GM21447 (cell line): ENCODE data around the gene PAEP.
"Not testable (repeated sequence)": the region's sequence is repeated elsewhere in the genome, so short reads cannot be mapped to it uniquely, and the experiment has no call there.

Experiments
- ATAC-seq: cut with Tn5 transposase; IDR thresholded peaks from one replicate; pipeline ENCODE4 v1.9.1; 2021; ENCODE audit not compliant: unreplicated experiment

The PAEP gene

DNA sequence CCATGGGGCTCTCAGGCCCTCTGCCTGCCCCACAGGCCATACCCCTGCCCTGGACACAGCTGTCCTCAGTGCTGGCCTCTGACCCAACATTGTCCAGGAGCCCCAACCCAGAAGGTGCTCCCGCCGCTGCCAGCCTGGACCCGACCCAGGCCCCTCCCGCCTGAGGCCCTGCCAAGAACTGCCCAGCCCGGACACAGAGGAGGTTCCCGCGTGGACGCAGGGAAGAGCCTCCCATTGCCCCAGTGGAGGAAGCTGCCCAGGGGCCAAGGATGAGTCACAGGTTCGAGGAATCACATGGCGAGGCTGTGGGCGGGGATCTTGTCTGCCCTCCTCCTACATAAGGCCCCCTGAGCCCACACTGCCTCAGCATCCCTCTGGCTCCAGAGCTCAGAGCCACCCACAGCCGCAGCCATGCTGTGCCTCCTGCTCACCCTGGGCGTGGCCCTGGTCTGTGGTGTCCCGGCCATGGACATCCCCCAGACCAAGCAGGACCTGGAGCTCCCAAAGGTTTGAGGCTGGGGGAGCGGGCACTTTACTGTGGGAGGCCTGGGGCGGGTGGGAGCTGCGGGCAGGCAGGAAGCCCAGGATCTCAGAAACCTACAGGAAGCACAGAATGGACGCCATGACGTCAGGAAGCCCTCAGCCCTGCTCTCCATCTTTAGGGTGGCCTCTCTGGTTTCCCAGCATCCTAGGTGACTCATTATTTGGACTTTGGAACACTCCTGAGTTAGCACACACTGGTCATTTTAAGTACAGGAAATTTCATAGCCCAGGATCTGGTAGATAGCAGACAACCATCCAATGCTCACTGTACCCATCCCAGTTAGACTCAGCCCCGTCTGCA is at the start of gene PAEP:
Gene PAEP, plus strand, starts transcription at position 366 of the 844 bp plus-strand sequence.
- ATAC-seq = no peak

DNA sequence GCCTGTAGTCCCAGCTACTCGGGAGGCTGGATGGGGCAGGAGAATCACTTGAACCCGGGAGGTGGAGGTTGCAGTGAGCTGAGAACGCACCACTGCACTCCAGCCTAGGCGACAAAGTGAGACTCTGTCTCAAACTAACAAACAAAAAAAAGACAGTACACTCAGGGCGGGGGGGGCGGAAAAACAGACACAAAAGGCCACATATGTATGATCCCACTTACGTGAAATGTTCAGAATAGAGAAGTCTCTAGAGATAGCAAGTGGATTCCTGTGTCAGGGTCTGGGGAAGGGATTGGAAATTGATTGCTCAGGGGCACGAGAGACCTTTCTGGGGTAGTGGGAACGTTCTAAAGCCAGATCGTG is 49.3 kb upstream of the PAEP start:
- ATAC-seq = no peak

DNA sequence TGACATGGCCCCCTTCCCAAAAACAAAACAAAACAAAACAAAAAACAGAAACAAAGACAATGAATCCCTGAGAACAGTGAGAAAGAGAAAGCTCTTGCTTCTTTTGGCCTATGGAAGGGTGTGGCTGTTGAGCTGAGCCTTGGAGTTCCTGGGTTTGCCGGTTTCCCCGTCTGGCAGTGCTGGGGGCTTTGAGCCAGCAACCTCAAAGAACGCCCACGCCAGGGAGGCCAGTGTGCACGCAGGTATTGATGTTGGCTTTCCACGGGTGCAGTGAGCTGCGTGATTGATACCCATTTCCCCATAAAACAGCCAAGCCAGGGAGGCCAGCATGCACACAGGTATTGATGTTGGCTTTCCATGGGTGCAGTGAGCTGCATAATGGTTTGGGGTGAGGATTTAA is 48.7 kb upstream of the PAEP start:
- no peak for ATAC-seq

DNA sequence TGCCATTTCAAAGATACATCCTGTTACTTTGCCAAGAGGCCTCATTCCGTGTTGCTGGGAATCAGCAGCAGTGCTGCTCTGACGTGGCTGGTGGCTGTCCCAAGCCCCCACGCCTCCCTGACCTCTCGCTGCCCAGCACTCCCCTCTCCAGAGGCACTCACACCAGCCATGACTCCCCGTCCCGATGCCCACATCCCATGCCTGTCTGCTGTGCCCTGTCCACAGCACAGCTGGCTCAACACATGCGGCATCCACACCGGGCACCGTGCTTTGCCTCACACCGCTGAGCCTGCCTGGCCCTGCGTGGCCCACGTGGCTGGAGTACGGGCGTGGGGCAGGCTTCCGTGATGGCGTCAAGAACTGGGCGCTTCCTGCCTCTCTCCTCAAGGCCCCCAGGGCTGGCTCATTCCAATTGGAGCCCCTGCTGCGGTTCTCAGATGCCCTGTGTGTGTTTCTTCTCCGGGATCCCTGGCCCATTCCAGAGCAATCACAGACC is 48.2 kb upstream of the PAEP start:
- no peak for ATAC-seq

DNA sequence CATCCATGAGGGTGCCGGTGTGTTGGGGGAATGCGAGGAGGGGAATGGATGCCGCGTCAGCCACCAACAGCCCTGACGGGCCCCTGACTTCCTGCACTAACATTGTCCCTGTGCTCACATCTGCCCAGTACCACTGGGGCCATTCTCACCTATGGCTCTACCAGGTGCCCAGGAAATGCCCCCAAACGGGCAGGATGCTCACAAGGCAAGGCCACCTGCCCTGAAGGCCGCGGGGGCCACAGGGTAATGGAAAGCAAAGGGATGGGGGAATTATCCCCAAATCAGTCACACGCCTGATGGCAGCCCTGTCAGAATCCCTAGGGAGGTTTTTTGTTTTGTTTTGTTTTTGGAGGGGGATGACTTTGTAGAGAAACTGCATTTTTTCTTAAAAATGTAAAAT is 47.6 kb upstream of the PAEP start:
- ATAC-seq = not testable (repeated sequence)

DNA sequence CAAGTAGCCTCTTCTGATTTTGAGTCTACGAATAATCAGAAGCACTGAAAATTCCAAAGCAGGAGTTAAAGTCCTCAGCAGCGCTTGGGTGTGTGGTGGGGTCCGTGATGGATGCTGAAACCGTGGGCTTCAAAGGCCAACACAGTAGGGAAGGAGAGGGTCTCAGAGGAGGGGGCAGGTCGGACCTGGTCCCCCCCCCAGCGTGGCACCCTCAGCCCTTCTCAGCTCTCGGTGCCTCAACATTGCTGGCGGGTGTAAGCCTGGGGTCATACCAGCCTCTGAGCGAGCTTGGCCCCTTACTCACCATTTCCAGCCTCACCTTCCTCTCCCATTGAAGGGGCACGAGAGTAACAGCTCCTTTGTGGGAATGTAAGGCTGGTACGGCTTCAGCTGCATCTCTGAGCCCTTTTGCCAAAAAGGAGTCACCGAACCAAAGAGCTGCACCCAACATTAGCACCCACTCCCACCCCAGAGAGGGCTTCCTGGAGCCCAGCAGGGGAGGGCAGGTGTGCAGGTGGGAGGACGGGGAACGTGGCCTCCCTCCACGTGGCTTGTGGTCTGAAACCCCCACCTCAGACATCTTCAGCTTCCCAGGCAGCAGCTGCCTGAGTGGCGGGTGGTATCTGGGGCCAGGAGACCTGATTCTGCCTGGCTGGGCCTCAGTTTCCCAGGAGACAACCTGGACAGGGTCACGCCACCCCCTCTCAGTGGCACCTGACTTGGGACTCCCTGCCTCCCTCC is 47.0 kb upstream of the PAEP start:
- ATAC-seq = no peak

DNA sequence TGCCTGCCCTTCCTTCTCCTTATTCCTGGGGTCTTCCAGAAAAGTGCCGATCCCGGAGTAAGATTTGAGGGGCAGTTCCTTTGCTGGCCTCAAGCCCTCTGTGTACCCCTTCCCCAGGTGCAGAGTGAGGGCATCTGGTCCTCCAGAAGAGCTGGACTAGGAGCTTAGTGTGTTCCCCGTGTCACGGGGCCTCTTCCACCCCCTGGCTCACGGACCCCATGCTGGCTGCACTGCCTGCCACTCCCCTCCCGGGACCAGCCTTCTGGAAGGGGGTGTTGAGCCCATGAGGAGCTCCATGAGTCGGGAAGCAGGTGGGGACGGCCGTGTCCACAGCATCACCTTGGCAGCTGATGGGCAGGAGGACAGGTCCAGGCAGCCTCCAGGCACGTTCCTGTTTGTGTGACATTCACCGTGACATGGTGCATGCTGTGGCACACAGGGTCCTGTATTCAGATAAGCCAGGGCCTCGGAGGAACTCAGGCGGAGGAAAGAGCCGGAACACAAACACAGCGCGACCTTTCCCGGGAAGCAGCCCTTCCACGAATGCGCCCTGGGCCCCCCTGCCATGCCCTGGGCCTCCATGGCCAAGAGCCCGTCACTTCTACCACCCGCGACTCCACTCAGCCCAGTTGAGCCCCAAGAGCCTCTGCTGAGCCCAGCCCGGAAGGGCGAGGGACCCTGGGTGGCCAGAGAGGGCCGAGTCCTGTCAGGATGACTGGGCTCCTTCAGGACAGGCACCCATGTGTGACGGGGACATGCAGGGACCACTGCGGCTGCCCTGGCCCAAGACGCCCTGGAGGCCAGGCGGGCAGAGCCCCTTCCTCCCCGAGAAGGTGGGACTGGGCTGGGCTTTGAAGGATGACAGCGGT is 46.2 kb upstream of the PAEP start:
- ATAC-seq = no peak

DNA sequence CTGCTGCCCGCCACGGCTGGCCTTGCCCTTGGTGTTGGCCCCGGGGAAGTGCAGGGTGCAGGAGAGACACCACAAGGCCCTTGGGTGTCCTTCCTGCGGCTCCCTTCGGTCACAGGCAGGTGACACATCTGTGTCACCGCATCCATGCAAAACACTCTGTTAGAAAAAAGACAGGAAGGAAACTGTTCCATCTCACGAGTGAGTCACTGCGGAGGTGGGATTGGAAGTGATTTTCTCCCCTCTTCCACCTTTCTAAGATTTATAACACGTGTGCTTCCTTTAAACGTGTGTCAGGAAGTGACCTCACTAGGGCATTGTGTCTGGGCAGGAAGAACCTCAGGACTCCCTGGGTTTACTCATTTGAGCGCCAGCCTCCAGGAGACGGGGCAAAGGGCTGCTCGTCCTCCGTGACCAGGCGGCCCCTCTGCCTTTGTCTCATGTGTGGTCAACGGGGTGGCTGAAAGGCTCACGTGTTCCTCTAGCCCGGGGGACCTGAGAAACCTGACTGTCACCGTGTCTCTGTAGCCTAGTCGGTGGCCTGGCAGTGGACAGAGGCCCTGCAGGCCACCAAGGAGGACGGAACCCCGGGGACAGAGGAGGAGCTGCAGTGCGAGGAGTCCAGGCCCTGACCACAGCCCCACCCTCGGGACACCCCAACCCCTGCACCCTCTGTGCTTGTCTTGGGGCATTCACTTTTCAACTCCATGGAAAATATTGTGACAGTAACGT is 45.3 kb upstream of the PAEP start:
- ATAC-seq = no peak

DNA sequence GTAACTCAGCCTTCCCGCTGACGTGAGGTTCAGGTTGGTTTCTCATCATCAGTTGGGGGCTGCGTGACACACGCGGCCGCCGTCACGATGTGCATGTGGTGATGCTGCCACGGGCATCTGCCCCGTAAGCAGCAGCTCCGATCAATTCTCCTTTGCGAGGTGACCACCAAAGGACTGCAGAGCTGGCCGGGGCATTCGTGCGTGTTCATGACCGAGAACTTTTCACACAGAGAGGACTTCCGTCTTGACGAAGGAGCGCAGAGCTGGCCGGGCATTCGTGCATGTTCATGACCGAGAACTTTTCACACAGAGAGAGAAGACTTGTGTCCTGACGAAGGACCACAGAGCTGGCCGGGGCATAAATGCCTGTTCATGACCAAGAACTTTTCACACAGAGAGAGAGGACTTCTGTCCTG is 44.1 kb upstream of the PAEP start:
- no peak for ATAC-seq

DNA sequence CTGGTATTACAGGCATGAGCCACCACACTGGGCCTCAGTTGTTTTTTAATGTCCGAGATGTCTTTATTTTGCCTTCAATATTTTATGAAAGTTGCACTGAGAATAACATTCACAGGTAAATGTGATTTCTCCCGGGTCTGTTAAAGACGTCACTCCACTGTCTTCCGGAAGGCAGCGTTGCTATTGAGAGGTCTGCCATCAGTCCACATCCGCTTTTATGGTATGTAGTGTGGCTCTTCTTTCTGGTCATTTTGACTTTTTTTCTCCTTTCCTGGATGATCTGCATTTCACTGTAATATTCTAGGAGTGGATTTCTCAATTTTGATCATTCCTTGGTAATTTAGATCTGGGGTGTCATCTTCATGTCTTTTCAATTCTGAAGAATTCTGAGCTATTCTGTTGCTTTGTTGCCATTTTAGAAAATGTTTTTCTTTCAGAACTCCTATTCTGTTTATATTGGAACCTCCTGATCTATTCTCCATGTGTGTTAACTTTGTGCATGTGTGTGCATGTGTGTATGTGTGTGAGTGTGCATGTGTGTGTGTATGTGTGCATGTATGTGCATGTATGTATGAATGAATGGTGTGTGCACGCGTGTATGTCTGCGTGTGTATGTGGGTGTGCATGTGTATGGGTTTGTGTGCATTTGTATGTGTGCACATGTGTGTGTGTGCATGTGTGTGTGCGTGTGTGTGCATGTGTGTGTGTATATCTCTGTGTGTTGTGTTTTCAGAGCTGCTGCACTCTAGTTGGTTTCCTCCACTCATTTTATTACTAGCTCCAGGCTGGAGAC is 42.2 kb upstream of the PAEP start:
- no peak for ATAC-seq

DNA sequence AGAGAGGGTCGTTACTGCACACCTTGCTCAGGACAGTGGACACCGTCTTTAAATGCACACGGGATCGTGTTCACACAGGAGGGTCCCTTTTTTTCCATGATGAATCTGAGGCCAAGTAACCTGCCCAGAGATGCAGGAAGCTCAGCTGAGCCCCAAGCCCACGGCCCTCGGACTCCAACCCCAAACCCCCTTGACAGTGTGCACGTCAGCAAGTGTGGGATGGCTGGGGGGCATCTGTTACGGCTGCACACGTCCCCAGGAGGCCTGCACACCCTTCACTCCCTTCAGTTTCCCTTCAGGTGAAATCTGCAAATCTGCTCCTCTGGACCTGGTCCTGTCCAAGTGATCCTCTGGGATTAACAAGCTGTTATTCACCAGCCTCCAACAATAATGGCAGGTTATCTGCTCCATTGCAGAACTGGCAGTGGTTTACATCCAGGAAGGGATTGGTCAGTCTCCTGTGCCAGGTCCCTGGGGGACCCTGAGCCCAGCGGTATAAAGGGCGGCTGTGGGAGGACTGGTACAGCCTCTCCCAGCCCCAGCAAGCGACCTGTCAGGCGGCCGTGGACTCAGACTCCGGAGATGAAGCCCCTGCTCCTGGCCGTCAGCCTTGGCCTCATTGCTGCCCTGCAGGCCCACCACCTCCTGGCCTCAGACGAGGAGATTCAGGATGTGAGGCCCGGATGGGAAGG is 40.5 kb upstream of the PAEP start, which contains the start of gene LCN1:
Gene LCN1, plus strand, starts transcription at position 525 of the 692 bp plus-strand sequence. Its CDS starts 58 bp downstream, at position 583.
- ATAC-seq = no peak

DNA sequence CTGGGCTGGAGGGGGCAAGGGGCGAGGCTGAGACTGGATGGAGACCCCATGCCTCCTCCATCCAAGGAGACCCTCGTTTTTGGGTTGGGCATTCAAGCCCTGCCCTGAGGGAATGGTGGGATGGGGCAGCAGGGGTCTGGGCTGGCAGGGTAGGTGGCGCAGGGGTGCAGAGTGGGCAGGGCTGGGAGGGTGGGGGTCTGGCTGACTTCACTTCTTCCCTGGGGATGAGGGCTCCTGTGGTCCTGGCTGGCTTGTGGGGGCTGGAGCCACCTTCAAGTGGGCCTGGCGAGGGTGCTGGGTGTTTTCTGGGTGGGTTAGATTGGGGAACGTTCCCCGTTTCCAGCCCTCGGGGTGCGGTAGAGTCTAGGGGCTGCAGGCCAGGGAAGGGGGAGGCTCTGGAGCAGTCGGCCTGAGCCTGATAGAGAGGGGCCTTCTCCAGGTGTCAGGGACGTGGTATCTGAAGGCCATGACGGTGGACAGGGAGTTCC is 39.9 kb upstream of the PAEP start:
- ATAC-seq = no peak

DNA sequence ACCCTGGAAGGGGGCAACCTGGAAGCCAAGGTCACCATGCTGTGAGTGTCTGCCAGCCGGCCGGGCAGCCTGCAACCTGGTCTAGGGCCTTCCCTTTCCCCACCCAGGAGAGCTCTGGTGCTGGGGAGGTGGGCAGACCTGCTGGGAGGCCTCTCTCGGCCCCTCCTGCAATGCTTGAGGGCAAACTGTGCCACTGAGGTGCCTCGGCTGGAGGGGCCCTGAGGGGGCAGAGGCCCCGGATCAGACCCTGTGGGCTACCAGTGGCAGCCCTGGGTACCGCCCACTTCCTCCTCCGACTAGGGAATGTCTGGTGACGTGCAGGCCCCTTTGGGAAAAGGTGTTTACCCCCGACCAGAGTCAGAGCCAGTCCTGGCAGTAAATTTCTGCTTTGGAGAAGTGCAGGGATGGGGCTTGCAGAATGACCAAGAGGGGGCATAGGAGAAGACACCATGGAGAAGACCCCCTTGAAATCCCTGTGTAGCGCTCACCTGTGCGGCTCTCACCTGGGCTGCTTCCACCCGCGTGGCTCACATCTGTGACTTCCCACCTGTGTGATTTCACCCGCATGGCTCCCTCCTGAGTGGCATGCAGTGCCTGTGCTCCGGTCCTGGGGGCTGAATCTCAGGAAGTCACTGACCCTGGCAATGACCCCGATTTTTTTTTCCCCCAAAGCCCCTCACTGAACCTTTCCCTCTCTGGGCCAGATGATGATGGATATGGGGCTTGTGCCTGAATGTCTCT is 39.2 kb upstream of the PAEP start:
- no peak for ATAC-seq

DNA sequence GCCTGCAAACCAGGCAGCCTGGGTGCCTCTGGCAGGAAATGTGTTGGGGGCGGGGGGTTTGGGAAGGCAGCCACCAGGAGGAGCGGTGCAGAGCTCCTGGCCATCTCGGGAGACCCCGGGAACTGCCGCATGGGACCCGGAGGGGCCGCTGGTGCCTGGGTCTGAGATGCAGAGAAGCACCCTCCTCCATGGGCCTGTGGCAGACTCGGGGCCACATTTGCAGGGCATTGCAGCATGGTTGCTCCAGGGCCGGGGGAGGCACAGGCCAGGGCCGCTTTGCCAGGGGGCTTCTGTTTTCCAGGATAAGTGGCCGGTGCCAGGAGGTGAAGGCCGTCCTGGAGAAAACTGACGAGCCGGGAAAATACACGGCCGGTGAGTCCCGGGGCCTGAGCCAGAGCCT is 38.6 kb upstream of the PAEP start:
- ATAC-seq = no peak

DNA sequence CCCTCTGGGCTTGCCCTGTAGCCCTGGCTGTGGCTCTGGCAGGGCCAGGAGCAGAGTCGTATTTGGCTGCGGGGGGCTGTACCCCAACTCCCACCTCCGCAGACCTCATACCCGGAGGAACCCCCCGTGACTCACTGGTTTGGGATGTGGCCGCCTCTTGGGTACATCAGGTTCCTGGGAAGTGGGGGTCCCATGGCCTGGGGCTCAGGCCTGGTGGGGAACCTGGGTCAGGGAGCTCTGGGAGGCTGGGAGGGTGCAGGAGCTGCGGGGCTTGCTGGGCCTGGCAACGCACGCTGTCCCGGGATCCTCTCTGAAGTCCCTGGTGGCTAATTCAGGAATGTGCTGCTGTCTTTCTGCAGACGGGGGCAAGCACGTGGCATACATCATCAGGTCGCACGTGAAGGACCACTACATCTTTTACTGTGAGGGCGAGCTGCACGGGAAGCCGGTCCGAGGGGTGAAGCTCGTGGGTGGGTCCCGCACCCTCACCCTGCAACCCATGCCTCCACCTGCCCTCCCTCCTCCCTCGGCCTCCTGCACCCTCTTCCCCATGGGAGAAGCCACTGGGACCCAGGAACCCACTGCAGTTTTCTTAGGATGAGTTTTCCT is 37.9 kb upstream of the PAEP start:
- ATAC-seq = no peak

DNA sequence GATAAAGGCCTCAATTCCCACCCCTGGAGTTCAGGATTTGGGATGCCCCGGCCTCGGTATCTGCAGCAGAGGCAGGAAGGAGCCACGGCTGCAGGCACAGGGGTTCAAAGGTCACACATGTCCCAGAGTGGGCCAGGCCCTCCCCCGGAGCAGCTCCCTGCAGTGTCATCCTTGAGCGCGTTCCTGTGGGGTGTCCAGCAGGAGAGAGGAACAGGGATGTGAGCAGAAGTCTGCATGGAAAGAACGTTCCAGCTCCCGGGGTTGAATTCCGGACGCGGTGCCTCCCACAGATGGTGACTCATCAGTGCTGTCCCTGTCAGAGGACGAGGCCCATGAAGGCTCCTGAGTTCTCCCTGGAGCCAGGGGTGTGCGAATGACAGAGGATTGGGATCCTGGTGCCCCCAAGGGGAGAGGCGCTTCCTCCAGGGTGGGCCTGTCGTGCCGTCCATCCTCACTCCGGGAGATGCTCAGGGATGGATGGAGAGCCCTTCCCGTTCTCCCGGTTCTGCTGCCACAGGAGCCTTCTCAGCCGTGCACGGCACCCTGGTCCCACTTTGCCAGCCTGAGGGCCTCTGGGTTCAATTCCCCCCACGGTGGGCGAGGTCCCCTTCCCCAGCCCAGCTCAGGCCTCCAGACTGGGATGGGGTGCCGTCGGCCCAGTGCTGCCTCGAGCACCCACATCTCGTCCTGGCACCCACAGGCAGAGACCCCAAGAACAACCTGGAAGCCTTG is 37.3 kb upstream of the PAEP start:
- ATAC-seq = no peak
